Measurements from ENCODE around the gene RHBG. TPM values are rescaled to one million over a fixed set of nuclear protein-coding genes. Genes with fewer than 3 reads are reported as not detected.

RHBG gene
- total RNA-seq, 1 experiment from 2014 or later, result 4.0 TPM

GRCh38 chr1:156419854-156420204 is 50.8 kb downstream of the RHBG start:
- ChIA-PET CTCF (interaction anchor here (0.6 to 1.2 kb wide), 2 partner anchors 26 to 79 kb away, joined by 4 to 6 read pairs; no protein-coding TSS in a partner anchor), POLR2A (ENCODE audit: unreplicated experiment) (interaction anchor here (0.6 kb wide), 1 partner anchor 24 kb away, joined by 4 read pairs; no protein-coding TSS in a partner anchor)
- Histone ChIP-seq H3K4me2 (peak overlapping the region; percentile 80), H4K20me1 (ENCODE audit: insufficient read depth) (no peaks in the 10 kb centered on the region), H3K9me2 (ENCODE audit: insufficient read depth) (no peaks in the 10 kb centered on the region), H3K27ac (peak overlapping the region; percentile 2; the same call in 1 of the 2 replicates), H3F3A (ENCODE audit: insufficient read depth, low read depth) (peaks cover 9% of the 10 kb centered on the region; the same call in 1 of the 2 replicates), H3K4me1 (replicated peaks; ENCODE audit: insufficient read depth) (peaks cover 31% of the 10 kb centered on the region), H3K79me2 (ENCODE audit: low read depth) (peaks cover 35% of the 10 kb centered on the region), H3K36me3 (ENCODE audit: low read depth) (peaks cover 13% of the 10 kb centered on the region), H3K4me3 (peak overlapping the region; percentile 84), H3K27me3 (ENCODE audit: insufficient read depth, low read depth) (no peaks in the 10 kb centered on the region), H2AFZ (peak overlapping the region; percentile 86), H3K9me3 (ENCODE audit: insufficient read depth, low read depth) (no peaks in the 10 kb centered on the region)
- TF ChIP-seq EZH2 (IDR thresholded peaks at IDR 0.05; ENCODE audit: low read depth), result no peak
- TF ChIP-seq CTCF (conservative IDR thresholded peaks at IDR 0.05), result peak; percentile 54; the same call in 1 of the 2 replicates
- peak in 1 of 2 experiments; percentile 25 for DNase-seq
- intact Hi-C loops (cut with micrococcal nuclease; ENCODE audit: unreplicated experiment), result no loop called here
- no TSS peak for BruUV-seq (replicated peaks)

- Histone ChIP-seq H3K9me3 (ENCODE audit: insufficient read depth, low read depth) (no peaks in the 10 kb centered on the region), H4K20me1 (ENCODE audit: insufficient read depth) (no peaks in the 10 kb centered on the region), H3K27ac (peak overlapping the region; percentile 4; the same call in 1 of the 2 replicates), H3K36me3 (ENCODE audit: low read depth) (peaks cover 9% of the 10 kb centered on the region), H3K4me3 (peak overlapping the region; percentile 84), H3K9me2 (ENCODE audit: insufficient read depth) (no peaks in the 10 kb centered on the region), H3K4me1 (replicated peaks; ENCODE audit: insufficient read depth) (peaks cover 31% of the 10 kb centered on the region), H3K4me2 (peak overlapping the region; percentile 80), H3K27me3 (ENCODE audit: insufficient read depth, low read depth) (no peaks in the 10 kb centered on the region), H2AFZ (peak overlapping the region; percentile 86), H3K79me2 (ENCODE audit: low read depth) (peaks cover 35% of the 10 kb centered on the region), H3F3A (ENCODE audit: insufficient read depth, low read depth) (peaks cover 9% of the 10 kb centered on the region; the same call in 1 of the 2 replicates)
- POLR2A ChIA-PET (ENCODE audit: unreplicated experiment), result no interaction called here
- TSS peak; percentile 51 for BruUV-seq (replicated peaks)
- peak in 1 of 2 experiments; percentile 23 for DNase-seq
- TF ChIP-seq EZH2 (IDR thresholded peaks at IDR 0.05; ENCODE audit: low read depth) (no peak), CTCF (conservative IDR thresholded peaks at IDR 0.05) (no peak; the same call in 1 of the 2 replicates)
- CTCF ChIA-PET, result interaction anchor here (1.2 kb wide), 1 partner anchor 25 kb away, joined by 4 read pairs; no protein-coding TSS in a partner anchor
- intact Hi-C loops (cut with micrococcal nuclease; ENCODE audit: unreplicated experiment), result no loop called here
Measured at GRCh38 chr1:156420205-156421061, 51.4 kb downstream of the RHBG start.

GRCh38 chr1:156421062-156421938 is 52.3 kb downstream of the RHBG start:
- no peak for TF ChIP-seq EZH2 (IDR thresholded peaks at IDR 0.05; ENCODE audit: low read depth)
- TF ChIP-seq CTCF (conservative IDR thresholded peaks at IDR 0.05), result no peak
- peak; percentile 76 to 89 for DNase-seq
- Histone ChIP-seq H3F3A (ENCODE audit: insufficient read depth, low read depth) (peaks cover 9% of the 10 kb centered on the region; the same call in 1 of the 2 replicates), H2AFZ (peak overlapping the region; percentile 86), H3K27ac (peak overlapping the region; percentile 4; the same call in 1 of the 2 replicates), H3K36me3 (ENCODE audit: low read depth) (peaks cover 8% of the 10 kb centered on the region), H3K4me2 (peak overlapping the region; percentile 80), H3K4me3 (peak overlapping the region; percentile 84), H3K9me3 (ENCODE audit: insufficient read depth, low read depth) (no peaks in the 10 kb centered on the region), H4K20me1 (ENCODE audit: insufficient read depth) (no peaks in the 10 kb centered on the region), H3K79me2 (ENCODE audit: low read depth) (peaks cover 35% of the 10 kb centered on the region), H3K27me3 (ENCODE audit: insufficient read depth, low read depth) (no peaks in the 10 kb centered on the region), H3K9me2 (ENCODE audit: insufficient read depth) (no peaks in the 10 kb centered on the region), H3K4me1 (replicated peaks; ENCODE audit: insufficient read depth) (peaks cover 31% of the 10 kb centered on the region)
- POLR2A ChIA-PET (ENCODE audit: unreplicated experiment), result interaction anchor here (0.6 to 0.7 kb wide), 3 partner anchors 202 to 1404 kb away, joined by 4 to 6 read pairs (median 4); partner anchors contain the start of gene SLC25A44
- BruUV-seq (replicated peaks), result no TSS peak
- CTCF ChIA-PET, result interaction anchor here (0.6 to 0.7 kb wide), 2 partner anchors 28 to 297 kb away, joined by 3 read pairs; no protein-coding TSS in a partner anchor
- intact Hi-C loops (cut with micrococcal nuclease; ENCODE audit: unreplicated experiment), result no loop called here
